ENCODE data around the gene LRRC38. TPM values are rescaled to one million over a fixed set of nuclear protein-coding genes. Genes with fewer than 3 reads are reported as not detected.
"Not testable (repeated sequence)": the region's sequence is repeated elsewhere in the genome, so short reads cannot be mapped to it uniquely, and the experiment has no call there.

The LRRC38 gene
- total RNA-seq, 6 donors from 2014 or later, result 0.11 TPM; not detected in 5

GRCh38 chr1:13451399-13451965 lies 62.3 kb downstream of the LRRC38 start:
- H3K36me3 ChIP-seq, result no peaks in the 10 kb centered on the region
- H3K27me3 ChIP-seq, result no peaks in the 10 kb centered on the region
- H3K4me3 ChIP-seq, result no peak overlapping the region
- H3K27ac ChIP-seq, result no peak overlapping the region
- ATAC-seq (ENCODE audit: low FRiP score in 2 of 2) (peak in 1 of 2 donors; percentile 26), DNase-seq (no peak)
- H3K4me1 ChIP-seq, result no peaks in the 10 kb centered on the region
- WGBS, 2 donors, result 52 to 68% methylated on average over 6 of the region's 6 CpGs
- TF ChIP-seq CTCF (IDR thresholded peaks at IDR 0.05), result no peak
- TF ChIP-seq POLR2A (IDR thresholded peaks at IDR 0.05), result no peak
- TF ChIP-seq EP300 (IDR thresholded peaks at IDR 0.05), result no peak
- no peak for TF ChIP-seq POLR2AphosphoS5 (IDR thresholded peaks at IDR 0.05)
- H3K9me3 ChIP-seq, result no peaks in the 10 kb centered on the region

- no peak for ATAC-seq (ENCODE audit: low FRiP score in 2 of 2)
- Histone ChIP-seq H3K9me3 (no peaks in the 10 kb centered on the region), H3K4me3 (no peak overlapping the region), H3K4me1 (no peaks in the 10 kb centered on the region), H3K36me3 (no peaks in the 10 kb centered on the region), H3K27me3 (no peaks in the 10 kb centered on the region), H3K27ac (no peak overlapping the region)
- WGBS, 2 donors, result 62 to 78% methylated on average over 4 to 7 of the region's 7 CpGs
- no peak for DNase-seq
- no peak for TF ChIP-seq CTCF (IDR thresholded peaks at IDR 0.05)
- TF ChIP-seq EP300 (IDR thresholded peaks at IDR 0.05), result no peak
- no peak for TF ChIP-seq POLR2AphosphoS5 (IDR thresholded peaks at IDR 0.05)
- no peak for TF ChIP-seq POLR2A (IDR thresholded peaks at IDR 0.05)
Observed at GRCh38 chr1:13450204-13450603, 63.6 kb downstream of the LRRC38 start.

DNA sequence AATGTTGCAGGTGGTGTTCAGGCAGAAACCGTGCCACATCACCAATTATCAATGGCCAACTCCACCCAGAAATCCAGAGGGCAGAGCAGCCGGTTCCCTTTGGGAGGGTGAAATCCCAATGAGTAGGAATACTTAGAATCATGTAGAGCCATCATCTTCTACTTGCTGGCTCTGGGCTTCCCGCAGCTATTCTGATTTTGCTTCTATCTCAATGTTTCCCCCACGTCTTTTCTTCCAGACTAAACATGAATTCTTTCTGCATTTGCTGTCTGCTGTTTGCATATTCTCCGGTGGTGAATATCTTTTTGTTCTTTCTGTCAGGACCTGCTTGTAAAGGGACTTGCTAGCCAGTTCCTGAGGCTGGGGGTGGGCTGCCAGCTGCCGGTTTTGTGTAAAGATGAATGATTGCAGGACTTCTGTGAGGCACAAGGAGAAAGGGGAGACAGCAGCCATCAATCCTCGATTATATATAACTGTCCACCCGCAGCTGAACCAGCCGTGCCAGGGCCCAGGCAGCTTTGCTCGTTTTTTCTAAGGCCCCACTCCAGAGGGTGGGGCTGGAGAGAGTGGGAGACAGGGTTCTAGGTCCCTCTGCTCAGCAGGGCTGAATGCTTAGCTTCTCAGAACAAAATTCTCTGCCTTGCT lies 70.3 kb downstream of the LRRC38 start:
- WGBS, 2 donors, result 47 to 56% methylated on average over 10 of the region's 10 CpGs
- no peaks in the 10 kb centered on the region for H3K27me3 ChIP-seq

DNA sequence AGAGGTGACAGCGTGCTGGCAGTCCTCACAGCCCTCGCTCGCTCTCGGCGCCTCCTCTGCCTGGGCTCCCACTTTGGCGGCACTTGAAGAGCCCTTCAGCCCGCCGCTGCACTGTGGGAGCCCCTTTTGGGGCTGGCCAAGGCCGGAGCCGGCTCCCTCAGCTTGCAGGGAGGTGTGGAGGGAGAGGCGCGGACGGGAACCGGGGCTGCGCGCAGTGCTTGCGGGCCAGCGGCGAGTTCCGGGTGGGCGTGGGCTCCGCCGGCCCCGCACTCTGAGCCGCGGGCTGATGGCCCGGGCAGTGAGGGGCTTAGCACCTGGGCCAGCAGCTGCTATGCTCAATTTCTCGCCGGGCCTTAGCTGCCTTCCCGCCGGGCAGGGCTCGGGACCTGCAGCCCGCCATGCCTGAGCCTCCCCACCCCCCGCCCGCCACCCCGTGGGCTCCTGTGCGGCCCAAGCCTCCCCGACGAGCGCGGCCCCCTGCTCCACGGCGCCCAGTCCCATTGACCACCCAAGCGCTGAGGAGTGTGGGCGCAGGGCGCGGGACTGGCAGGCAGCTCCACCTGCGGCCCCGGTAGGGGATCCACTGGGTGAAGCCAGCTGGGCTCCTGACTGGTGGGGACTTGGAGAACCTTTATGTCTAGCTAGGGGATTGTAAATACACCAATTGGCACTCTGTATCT lies 74.6 kb downstream of the LRRC38 start:
- DNase-seq, result peak in 1 of 2 donors; percentile 78
- 92 to 95% methylated on average over 10 to 40 of the region's 49 CpGs for WGBS, 2 donors
- not testable (repeated sequence) for ATAC-seq (ENCODE audit: low FRiP score in 2 of 2)

More for the DNA sequence above, 70.3 kb downstream of the LRRC38 start:
- TF ChIP-seq EP300 (IDR thresholded peaks at IDR 0.05) (no peak), POLR2A (IDR thresholded peaks at IDR 0.05) (no peak), CTCF (IDR thresholded peaks at IDR 0.05) (no peak), POLR2AphosphoS5 (IDR thresholded peaks at IDR 0.05) (no peak)
- Histone ChIP-seq H3K4me1 (no peaks in the 10 kb centered on the region), H3K4me3 (no peak overlapping the region), H3K27ac (no peak overlapping the region), H3K9me3 (no peaks in the 10 kb centered on the region), H3K36me3 (no peaks in the 10 kb centered on the region)
- no peak for DNase-seq
- ATAC-seq (ENCODE audit: low FRiP score in 2 of 2), result no peak

GRCh38 chr1:13435458-13435857 lies 78.3 kb downstream of the LRRC38 start:
- no peaks in the 10 kb centered on the region for H3K36me3 ChIP-seq
- no peaks in the 10 kb centered on the region for H3K4me1 ChIP-seq
- H3K27me3 ChIP-seq, result no peaks in the 10 kb centered on the region
- H3K4me3 ChIP-seq, result no peak overlapping the region
- no peak for TF ChIP-seq POLR2A (IDR thresholded peaks at IDR 0.05)
- TF ChIP-seq CTCF (IDR thresholded peaks at IDR 0.05), result no peak
- no peak for TF ChIP-seq EP300 (IDR thresholded peaks at IDR 0.05)
- no peak for TF ChIP-seq POLR2AphosphoS5 (IDR thresholded peaks at IDR 0.05)
- DNase-seq (no peak), ATAC-seq (ENCODE audit: low FRiP score in 2 of 2) (no peak)
- H3K9me3 ChIP-seq, result no peaks in the 10 kb centered on the region
- no peak overlapping the region for H3K27ac ChIP-seq
- 69 to 79% methylated on average over 3 of the region's 3 CpGs for WGBS, 2 donors

More for the DNA sequence above, 74.6 kb downstream of the LRRC38 start:
- H3K27ac ChIP-seq, H3K9me3 ChIP-seq, H3K4me1 ChIP-seq, H3K36me3 ChIP-seq, H3K4me3 ChIP-seq, H3K27me3 ChIP-seq: not testable (repeated sequence)

GRCh38 chr1:13433694-13434358 lies 80.0 kb downstream of the LRRC38 start:
- H3K9me3 ChIP-seq, H3K27ac ChIP-seq, H3K4me3 ChIP-seq, H3K4me1 ChIP-seq, H3K36me3 ChIP-seq, H3K27me3 ChIP-seq: not testable (repeated sequence)
- ATAC-seq (ENCODE audit: low FRiP score in 2 of 2) (peak in 1 of 2 donors; percentile 17), DNase-seq (peak in 1 of 2 donors; percentile 77)
- WGBS, 2 donors, result 94% methylated on average over 16 to 28 of the region's 32 CpGs

Measured in upper lobe of left lung (tissue), 6 donors.